ENCODE results near the gene GPBAR1.

GPBAR1 gene

GRCh38 chr2:218260742-218261422, at the start of gene GPBAR1:
Gene GPBAR1, plus strand, starts transcription at chr2:218261015. Its CDS starts 1,710 bp downstream, at chr2:218262725.
- DNase-seq, result no peak

- no peak for DNase-seq
Measured at GRCh38 chr2:218214116-218214515, 46.7 kb upstream of the GPBAR1 start.

GRCh38 chr2:218216336-218216673, 44.5 kb upstream of the GPBAR1 start:
- no peak for DNase-seq

GRCh38 chr2:218216674-218217359, 44.0 kb upstream of the GPBAR1 start, which contains the start of gene ARPC2:
Gene ARPC2, plus strand, starts transcription at chr2:218217189. Its CDS starts 282 bp downstream, at chr2:218217471.
- DNase-seq, result peak; percentile 94

GRCh38 chr2:218217360-218218267, 43.2 kb upstream of the GPBAR1 start:
- DNase-seq, result peak; percentile 75

- DNase-seq, result peak; percentile 17
Measured at GRCh38 chr2:218218268-218219185, 42.3 kb upstream of the GPBAR1 start.

- no peak for DNase-seq
Measured at GRCh38 chr2:218219934-218220333, 40.9 kb upstream of the GPBAR1 start.

GRCh38 chr2:218221000-218221399, 39.8 kb upstream of the GPBAR1 start:
- DNase-seq, result no peak

GRCh38 chr2:218223046-218223445, 37.8 kb upstream of the GPBAR1 start:
- DNase-seq, result peak; percentile 23

GRCh38 chr2:218224186-218224585, 36.6 kb upstream of the GPBAR1 start:
- DNase-seq, result no peak

- no peak for DNase-seq
Measured at GRCh38 chr2:218226903-218227302, 33.9 kb upstream of the GPBAR1 start.

- no peak for DNase-seq
Measured at GRCh38 chr2:218228366-218229090, 32.3 kb upstream of the GPBAR1 start.

GRCh38 chr2:218229239-218229638, 31.6 kb upstream of the GPBAR1 start:
- peak; percentile 29 for DNase-seq

- no peak for DNase-seq
Measured at GRCh38 chr2:218229851-218230250, 31.0 kb upstream of the GPBAR1 start.

- peak; percentile 26 for DNase-seq
Measured at GRCh38 chr2:218230882-218231281, 29.9 kb upstream of the GPBAR1 start.

- DNase-seq, result no peak
Measured at GRCh38 chr2:218233543-218233942, 27.3 kb upstream of the GPBAR1 start.

- no peak for DNase-seq
Measured at GRCh38 chr2:218234521-218234920, 26.3 kb upstream of the GPBAR1 start.

GRCh38 chr2:218235017-218235416, 25.8 kb upstream of the GPBAR1 start:
- DNase-seq, result no peak

- no peak for DNase-seq
Measured at GRCh38 chr2:218236829-218237228, 24.0 kb upstream of the GPBAR1 start.

- no peak for DNase-seq
Measured at GRCh38 chr2:218238887-218239286, 21.9 kb upstream of the GPBAR1 start.

GRCh38 chr2:218244204-218244603, 16.6 kb upstream of the GPBAR1 start:
- no peak for DNase-seq

GRCh38 chr2:218244665-218245064, 16.1 kb upstream of the GPBAR1 start:
- DNase-seq, result no peak

Measured in activated naive CD4-positive, alpha-beta T cell treated with Interleukin-2 at 50 U/mL for 16 hours (primary cell).